Measurements from ENCODE around the gene PSMD11. TPM values are rescaled to one million over a fixed set of nuclear protein-coding genes. Genes with fewer than 3 reads are reported as not detected.
A peak's percentile ranks its signal among the peaks of the same experiment; 100 is the strongest.

Gene PSMD11
- polyA plus RNA-seq, 1 donor (not counting 4 experiments of a cell fraction or from before 2014, with no cell fraction given): 103 TPM

- DNase-seq (ENCODE audit: low read depth, low spot score) (no peak), FAIRE-seq (no peak)
- TF ChIP-seq EZH2 (IDR thresholded peaks at IDR 0.05; ENCODE audit: low read length) (no peak), CTCF (optimal IDR thresholded peaks at IDR 0.05 in 1 of 3, IDR thresholded peaks at IDR 0.05 in 1 of 3, conservative IDR thresholded peaks at IDR 0.05 in 1 of 3; ENCODE audit: extremely low read depth in 1 of 3, insufficient read depth in 2 of 3, low read length in 3 of 3) (no peak)
- peaks cover 9% of the 10 kb centered on the region for H3K9me1 ChIP-seq (ENCODE audit: control insufficient read depth, extremely low read depth, insufficient read depth, low read length)
- no peak overlapping the region for H2AFZ ChIP-seq (ENCODE audit: control insufficient read depth, low read length)
- H3K36me3 ChIP-seq (ENCODE audit: control insufficient read depth in 2 of 2, extremely low read depth in 1 of 2, insufficient read depth in 2 of 2, low read length in 2 of 2): peaks cover 21 to 28% of the 10 kb centered on the region in 2 experiments
- dilution Hi-C loops (cut with MboI; ENCODE audit: extremely low pct_ligation_motif_present, low sequenced_read_pairs): no loop called here
- H3K4me3 ChIP-seq (ENCODE audit: control insufficient read depth in 2 of 3, extremely low read depth in 1 of 3, insufficient read depth in 2 of 3, low read depth in 1 of 3, low read length in 3 of 3): no peak overlapping the region
- H3K9ac ChIP-seq (ENCODE audit: control insufficient read depth, extremely low read depth, insufficient read depth, low read length): no peak overlapping the region
- H3K27ac ChIP-seq (ENCODE audit: control insufficient read depth, insufficient read depth, low read length): no peak overlapping the region
- no peaks in the 10 kb centered on the region for H3K27me3 ChIP-seq (ENCODE audit: control insufficient read depth, extremely low read depth, insufficient read depth, low read length)
- peaks cover 21% of the 10 kb centered on the region for H3K4me1 ChIP-seq (ENCODE audit: control insufficient read depth, extremely low read depth, insufficient read depth, low read length)
- no peak overlapping the region for H3K4me2 ChIP-seq (ENCODE audit: control insufficient read depth, extremely low read depth, insufficient read depth, low read depth, low read length)
- peaks cover 22% of the 10 kb centered on the region for H3K79me2 ChIP-seq (ENCODE audit: control insufficient read depth, insufficient read depth, low read length)
- H4K20me1 ChIP-seq (ENCODE audit: control insufficient read depth, extremely low read depth, insufficient read depth, low read length): no peaks in the 10 kb centered on the region
- no peaks in the 10 kb centered on the region for H3K9me3 ChIP-seq (ENCODE audit: control insufficient read depth, low read depth, low read length)
Observed at GRCh38 chr17:32484628-32485027, 40.3 kb downstream of the PSMD11 start.

DNA sequence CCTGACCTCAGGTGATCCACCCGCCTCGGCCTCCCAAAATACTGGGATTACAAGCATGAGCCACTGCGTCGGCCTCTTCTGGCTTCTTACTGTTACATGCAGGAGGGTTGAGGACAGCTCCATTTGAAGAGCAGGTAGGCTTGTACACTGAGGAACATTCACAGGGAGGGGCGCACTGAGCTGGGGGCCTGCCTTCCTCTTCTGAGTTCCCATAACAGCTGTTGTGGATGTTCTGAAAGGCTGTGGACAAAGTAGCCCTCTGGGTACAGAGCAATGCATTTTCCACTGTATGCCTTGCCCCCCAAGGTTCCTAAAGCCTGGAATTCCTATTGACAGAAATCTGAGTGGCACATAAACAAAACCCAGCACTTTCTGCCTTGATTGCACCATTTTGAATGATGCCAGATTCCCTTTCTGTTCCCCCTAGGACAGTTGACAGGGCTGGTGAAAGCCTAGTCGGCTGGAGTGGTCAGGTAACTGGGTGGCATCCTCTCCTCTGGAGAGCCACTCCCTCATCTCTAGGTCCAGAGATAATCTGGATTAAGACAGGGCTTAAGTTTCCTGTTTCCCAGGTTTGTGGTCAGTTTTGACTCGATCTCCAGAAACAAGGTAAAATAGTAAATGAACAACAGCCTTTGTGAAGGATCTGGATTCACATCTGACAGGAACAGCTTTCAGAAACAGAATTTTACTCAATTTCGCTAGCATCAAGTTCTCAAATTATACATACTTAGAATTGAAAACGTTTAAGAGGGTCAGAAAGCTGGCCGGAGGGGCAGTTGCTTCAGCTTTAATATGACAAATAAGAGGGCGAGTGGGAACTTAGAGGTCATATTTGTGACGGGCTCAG is 41.2 kb downstream of the PSMD11 start:
- Histone ChIP-seq H3K9me3 (ENCODE audit: control insufficient read depth, low read depth, low read length) (no peaks in the 10 kb centered on the region), H3K4me2 (ENCODE audit: control insufficient read depth, extremely low read depth, insufficient read depth, low read depth, low read length) (peak overlapping the region; percentile 54), H4K20me1 (ENCODE audit: control insufficient read depth, extremely low read depth, insufficient read depth, low read length) (no peaks in the 10 kb centered on the region), H3K36me3 (ENCODE audit: control insufficient read depth in 2 of 2, extremely low read depth in 1 of 2, insufficient read depth in 2 of 2, low read length in 2 of 2) (peaks cover 21 to 23% of the 10 kb centered on the region in 2 experiments), H3K27me3 (ENCODE audit: control insufficient read depth, extremely low read depth, insufficient read depth, low read length) (no peaks in the 10 kb centered on the region), H3K9ac (ENCODE audit: control insufficient read depth, extremely low read depth, insufficient read depth, low read length) (peak overlapping the region; percentile 37), H3K4me1 (ENCODE audit: control insufficient read depth, extremely low read depth, insufficient read depth, low read length) (peaks cover 29% of the 10 kb centered on the region), H3K9me1 (ENCODE audit: control insufficient read depth, extremely low read depth, insufficient read depth, low read length) (peaks cover 9% of the 10 kb centered on the region), H2AFZ (ENCODE audit: control insufficient read depth, low read length) (no peak overlapping the region), H3K4me3 (ENCODE audit: control insufficient read depth in 2 of 3, extremely low read depth in 1 of 3, insufficient read depth in 2 of 3, low read depth in 1 of 3, low read length in 3 of 3) (no peak overlapping the region), H3K79me2 (ENCODE audit: control insufficient read depth, insufficient read depth, low read length) (peaks cover 30% of the 10 kb centered on the region), H3K27ac (ENCODE audit: control insufficient read depth, insufficient read depth, low read length) (no peak overlapping the region)
- no peak for DNase-seq (ENCODE audit: low read depth, low spot score)
- TF ChIP-seq EZH2 (IDR thresholded peaks at IDR 0.05; ENCODE audit: low read length) (no peak), CTCF (optimal IDR thresholded peaks at IDR 0.05 in 1 of 3, IDR thresholded peaks at IDR 0.05 in 1 of 3, conservative IDR thresholded peaks at IDR 0.05 in 1 of 3; ENCODE audit: extremely low read depth in 1 of 3, insufficient read depth in 2 of 3, low read length in 3 of 3) (no peak)
- dilution Hi-C loops (cut with MboI; ENCODE audit: extremely low pct_ligation_motif_present, low sequenced_read_pairs): no loop called here
- peak; percentile 9 for FAIRE-seq
